M059J (cell line): ENCODE data around the gene SH2D3A. TPM values are rescaled to one million over a fixed set of nuclear protein-coding genes. Genes with fewer than 3 reads are reported as not detected.

Experiments used
- DNase-seq: peaks from one replicate; pipeline ENCODE4 v3.0.0-alpha.2; 2012; ENCODE audit warnings: low read depth
- total RNA-seq: library from RNA; depleted of rRNA; stranded (reverse); fragments of >200 nt; shearing (Covaris generic); gene quantifications from 2 replicates; pipeline ENCODE4 v1.2.3, GENCODE V29; 2014

Gene SH2D3A
- total RNA-seq, 1 experiment from 2014 or later = not detected

DNA sequence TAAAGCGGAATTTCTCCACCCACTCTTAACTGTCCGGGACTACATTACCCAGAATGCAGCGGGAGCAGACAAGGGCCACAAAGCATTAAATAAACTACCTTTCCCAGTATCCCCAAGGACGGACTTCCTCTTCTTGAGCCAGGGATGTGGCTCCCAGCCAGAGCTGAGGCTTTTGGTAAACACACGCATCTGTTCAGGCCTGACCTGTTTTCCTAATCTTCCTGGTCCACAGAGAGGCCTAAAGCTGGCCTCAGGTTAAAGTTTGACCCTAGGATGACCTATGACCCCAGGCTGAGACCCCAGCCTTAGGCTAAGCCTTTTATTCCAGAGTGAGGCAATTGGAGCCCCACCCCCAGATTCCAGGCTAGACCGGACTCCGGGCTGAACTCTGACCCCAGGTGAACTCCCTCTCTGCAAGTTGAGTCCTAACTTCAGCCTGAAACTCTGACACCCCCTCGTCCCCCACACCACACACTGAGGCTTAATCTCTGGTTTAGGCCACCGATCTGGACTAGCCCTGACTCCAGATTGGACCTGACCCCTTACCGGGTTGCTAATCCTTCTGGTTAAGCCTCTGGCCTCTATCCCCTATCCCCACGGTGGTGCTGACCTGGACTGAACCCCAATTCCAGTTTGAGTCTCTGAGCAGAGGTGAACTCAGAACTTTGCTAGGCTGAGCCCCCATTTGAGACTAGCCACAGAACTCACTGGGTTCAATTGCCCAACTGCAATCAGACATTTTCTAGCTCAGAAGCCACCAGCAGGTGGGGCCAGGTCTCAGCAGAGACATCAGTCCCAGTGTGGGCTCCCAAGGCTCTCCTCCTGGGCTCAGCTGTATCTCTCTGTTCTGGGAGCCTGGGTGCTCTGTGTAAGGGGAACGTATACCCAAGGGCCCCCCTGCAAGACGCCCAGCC lies 29.1 kb downstream of the SH2D3A start:
- DNase-seq = peak; percentile 81

DNA sequence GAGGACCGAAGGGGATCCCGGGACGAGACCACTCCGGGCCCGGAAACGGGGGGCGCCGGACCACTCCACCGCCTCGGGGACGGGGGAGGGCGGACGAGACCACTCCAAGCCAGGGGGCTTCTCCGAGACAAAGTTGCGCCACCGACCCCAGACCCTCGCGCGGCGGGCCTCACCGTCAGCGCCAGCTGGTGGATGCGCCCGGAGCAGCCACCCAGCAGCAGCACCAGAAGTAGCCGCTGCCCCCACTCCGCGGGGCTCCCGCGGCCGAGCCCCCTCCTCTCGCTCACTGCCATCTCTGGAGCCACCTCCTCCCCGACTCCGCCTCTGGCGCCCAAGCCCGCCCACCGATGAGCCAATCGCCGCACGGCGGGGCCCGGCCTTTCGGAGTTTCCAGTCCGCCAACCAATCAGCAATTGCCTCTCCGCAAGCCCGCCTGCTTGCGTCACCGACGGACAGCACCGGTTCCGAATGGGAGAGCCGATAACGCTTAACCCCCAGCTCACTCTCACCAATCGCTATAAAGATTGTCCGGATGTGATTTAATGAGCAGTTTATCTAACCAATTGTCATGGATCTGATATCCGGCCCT lies 29.9 kb downstream of the SH2D3A start, which contains the start of gene GPR108:
Gene GPR108 (minus strand): TSS at position 297 of the 589 bp plus-strand sequence. CDS start 4 bp downstream, at position 293.
- DNase-seq = peak; percentile 100

DNA sequence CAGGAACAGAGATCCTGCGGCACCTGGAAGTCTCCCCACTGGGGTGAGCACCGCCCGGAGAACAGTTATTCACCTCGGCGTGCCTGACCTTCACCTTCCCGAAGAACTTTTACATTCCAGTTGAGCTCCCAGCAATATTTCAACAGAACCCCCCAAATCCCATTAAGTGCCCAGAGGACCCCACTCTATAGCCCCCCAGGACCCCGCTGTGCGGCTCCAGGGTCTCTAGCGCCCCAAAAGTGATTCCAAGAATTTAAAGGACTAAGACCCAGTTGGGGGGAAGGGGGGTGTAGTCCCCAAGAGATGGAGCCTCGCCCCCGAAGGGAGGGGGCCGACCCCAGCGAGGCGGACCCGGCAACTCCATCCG lies 30.3 kb downstream of the SH2D3A start:
- peak; percentile 66 for DNase-seq

DNA sequence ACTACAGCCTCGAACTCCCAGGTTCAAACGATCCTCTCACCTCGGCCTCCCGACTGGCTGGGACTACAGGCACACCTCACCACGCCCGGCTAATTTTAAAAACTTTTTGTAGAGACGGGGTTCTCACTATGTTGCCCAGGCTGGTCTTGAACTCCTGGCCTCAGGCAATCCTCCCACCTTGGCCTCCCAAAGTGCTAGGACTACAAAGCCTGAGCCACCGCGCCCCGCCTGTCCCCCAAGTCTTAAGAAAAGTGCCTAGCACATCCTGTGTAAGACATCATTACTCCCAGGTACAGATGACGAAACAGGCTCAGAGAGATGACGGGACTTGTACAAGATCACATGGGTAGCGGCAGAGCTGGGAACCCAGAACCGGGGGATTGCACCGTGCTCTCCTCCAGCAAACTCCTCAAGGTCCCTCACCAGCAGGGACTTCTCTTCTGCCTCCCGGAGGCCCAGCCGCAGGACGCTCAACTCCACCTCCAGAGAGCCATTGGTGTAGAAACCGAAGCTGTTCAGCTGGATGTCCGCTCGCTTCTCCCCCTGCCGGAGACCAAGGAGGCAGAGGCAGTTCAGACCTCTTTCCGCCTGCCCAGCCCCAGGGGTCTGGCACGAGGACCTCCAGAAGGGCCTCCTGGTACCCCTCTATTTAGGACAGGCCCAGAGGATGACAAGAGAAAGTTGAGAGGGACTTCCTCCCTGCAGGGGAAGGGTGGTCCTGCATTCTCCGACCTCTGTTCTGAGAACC lies 30.9 kb downstream of the SH2D3A start:
- peak; percentile 79 for DNase-seq

DNA sequence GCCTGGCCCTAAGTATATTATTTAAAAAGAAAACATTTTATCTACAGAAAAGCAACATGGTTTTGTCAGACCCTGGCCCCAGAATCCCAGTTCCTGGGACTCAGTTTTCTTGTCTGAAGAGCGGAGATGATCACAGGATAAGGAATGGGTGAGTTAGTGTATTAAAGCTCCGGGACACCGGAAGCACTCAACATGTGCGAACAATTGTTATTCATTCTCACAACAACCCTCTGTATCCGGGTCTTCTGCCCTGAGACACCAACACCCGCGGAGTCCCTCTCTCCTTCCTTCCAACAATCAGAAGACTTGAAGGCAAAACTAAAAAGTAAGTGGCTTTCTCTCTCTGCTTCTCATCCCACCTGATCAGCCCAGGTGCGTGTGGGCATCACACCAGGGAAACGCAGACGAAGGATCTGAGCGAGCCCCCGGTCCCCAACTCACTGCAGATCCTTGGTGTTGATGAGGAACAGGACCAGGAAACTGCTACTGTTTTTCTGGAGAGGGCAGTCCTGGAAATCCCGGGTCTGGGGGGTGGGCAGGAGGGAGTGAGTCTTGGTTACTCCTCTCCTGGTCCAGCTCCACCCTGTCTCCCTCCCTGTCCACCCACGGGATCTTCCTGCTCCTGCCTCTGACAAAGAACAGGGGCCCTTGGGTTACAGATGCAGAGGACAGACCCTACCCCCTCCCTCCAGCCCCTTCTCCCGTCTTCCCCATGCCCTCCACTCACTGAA lies 31.9 kb downstream of the SH2D3A start:
- no peak for DNase-seq

DNA sequence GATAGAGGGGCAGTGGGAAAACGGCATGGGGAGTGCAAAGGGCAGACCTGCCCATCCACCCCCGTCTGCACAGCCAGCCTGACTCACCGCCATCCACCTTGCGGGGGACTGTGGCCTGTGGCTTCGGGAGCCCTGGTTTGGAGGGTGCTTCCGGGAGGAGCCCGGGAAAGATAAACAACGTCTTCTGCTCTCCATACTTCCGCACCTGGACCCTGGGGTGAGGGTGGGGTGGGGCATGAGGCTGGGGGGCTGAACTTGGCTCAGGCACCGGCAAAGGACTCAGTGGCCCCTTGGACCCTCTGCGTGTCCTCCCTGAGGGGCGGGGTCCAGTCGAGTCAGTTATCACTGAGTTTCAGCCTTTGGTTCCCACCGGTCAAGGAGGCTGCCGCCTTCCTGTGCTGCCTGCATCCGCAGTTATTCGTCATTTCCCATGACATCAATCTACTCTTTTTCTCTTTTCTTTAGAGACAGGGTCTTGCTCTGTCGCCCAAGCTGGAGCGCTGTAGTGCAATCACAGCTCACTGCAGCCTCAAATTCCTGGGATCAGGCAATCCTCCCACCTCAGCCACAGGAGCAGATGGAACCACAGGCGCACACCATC lies 33.0 kb downstream of the SH2D3A start:
- DNase-seq = no peak

DNA sequence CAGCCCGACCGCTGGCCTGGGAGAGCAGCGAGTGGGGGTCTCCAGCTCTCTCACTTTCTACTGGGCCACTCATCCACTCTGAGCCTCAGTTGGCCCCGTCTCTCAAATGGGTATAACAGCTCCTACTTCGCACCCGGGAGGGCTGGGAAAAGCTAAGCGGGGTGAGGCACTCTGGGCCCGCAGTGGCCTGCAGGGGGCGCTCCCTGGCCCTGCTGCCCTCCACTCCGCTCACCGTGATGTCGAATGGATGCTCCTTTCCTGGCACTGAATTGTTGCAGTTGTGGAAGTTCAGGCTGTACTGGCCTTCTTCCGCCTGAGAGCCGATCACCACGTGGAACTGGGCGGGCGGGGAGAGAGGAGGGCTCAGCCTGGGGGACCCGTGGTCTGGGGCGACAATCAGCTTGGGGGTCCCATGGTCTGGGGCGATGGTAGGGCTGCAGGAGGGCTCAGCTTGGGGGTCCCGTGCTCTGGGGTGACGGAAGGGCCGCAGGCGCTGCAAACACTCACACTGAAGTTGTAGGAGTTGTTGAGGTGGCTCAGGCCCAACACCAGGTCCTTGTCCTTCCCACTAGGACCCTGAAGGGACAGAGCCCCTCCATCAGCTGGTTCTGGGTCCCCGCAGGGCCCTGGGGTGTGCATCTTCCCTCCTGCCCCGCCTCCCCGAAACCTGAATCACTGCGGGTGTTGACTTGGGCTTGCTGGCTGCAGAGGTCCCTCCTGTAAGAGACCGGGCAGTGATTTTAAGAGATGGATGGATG lies 33.7 kb downstream of the SH2D3A start:
- no peak for DNase-seq

DNA sequence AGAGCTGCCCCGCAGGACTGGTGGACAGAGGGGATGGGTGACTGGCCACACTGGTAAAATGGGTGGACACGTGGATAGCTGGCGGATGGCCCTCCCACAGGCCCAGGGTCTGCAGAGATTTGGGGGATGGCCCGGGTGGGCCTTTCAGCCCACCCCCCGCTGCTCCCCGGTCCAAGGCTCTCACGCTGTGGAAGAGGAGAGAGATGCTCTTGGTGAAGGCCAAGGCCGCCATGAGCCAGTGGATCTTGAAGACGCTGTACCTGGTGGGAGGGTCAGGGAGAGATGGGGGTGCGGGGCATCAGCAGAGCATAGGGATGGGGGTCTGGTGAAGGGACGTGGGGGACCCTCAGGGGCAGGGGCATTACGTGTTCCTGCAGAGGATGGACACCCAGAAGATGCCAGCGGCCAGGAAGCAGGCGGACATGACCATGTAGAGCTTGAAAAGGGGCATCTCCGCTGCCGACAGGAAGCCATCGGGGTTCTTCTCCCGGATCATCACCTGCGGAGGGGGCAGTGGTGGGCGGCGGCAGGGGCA lies 34.4 kb downstream of the SH2D3A start:
- no peak for DNase-seq

DNA sequence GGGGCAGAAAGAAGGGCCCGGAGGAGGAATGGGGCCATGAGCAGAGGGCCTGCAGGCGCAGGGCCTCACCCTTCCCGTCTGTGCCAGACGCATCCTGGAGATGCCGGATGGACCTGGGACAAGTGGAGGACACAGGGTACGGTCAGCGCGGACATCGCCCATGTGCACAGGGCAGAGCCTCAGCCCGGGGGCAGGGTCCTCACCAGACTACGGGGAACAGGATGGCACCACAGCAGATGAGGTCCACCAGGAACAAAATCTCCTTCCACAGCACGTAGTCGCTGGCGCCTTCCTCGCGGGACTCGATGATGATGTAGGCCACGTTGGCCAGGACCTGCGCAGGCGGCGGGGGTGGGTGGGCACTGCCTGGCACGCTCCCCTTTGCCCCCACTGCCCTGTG lies 35.4 kb downstream of the SH2D3A start:
- DNase-seq = no peak

DNA sequence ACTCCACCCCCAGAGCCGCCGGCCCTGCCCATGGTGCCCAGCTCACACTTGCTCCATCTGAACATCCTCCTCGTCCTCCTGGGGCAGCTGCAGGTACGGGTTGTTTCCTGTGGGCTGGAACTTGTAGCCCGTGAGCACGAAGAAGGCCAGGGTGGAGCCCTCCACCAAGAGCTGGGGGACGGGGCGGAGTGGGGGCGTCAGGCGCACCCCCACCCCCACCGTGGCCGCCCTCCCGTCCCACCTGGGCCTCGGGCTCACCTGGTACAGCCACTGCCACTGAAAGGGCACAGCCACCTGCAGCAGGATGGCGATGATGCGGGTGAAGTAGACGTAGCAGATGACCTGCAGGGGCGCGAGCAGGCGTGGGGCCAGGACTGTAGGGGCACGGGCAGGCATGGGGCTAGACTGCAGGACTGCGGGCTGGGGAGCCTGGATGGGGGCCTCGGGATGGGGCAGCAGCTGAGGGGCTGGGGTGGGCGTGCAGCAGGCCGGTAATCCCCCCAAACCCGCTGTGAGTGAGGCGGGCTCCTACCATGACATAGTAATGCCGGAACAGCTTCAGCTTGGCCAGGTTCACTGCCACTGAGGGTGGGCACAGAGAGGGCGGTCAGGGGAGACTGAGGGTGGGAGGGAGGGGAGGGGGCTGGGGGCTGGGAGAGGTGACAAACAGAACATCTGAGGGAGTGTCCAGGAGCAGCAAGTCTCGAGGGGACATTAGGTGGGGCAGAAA lies 36.1 kb downstream of the SH2D3A start:
- DNase-seq = no peak

DNA sequence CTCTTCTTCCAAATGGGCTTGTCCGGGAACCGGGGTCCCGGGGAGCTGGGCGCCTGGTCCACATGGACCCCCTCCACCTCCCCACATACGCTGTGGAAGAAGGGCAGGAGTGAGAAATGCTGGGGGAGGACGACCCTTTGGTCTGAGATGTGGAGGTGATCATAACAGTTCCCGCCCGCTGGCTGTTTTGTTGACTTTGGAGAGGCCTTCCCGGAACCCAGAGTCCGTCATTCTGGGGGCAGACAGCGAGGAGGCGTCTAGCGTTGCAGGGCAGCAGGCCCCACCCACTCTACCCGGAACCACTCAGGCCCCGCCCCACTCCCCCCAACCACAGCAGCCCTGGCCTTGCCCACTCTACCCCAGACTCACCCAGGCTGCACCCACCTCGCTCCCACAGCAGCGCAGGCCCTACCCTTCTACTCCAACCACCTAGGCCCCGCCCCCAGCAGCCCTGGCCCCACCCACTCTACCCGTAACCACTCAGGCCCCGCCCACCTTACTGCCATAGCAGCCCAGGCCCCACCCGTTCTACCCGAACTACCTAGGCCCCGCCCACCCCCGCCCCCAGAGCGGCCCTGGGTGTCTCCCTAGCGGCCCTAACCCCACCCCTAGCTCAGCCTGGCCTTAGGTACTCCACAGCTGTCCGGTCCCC lies 37.0 kb downstream of the SH2D3A start:
- DNase-seq = no peak

DNA sequence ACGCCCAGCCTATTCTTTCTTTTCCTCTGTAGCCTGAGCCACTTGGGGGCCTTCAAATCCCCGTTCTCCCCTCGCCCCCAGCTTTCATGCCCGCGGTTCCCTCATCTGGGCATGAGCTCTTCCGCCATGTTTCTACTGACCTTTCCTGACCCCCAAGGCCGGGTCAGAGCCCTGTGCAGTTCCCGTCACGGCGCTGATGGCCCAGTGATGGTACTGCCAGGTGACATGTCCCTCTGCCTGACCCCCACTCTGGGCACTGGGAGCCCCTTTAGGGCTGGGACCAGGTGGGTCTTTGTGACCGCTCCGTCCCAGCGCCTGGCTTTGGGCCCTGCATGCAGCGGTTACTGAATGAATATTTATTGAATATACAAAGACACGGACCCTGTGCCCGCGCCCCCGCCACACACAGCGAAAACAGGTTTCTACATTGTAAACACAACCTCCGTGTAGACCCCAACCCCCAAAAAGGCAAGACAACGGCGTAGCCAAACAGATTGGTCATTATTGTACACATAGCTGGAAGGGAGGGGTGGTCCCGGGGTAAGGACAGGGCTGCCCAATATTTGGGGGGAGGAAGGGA lies 37.6 kb downstream of the SH2D3A start:
- no peak for DNase-seq

DNA sequence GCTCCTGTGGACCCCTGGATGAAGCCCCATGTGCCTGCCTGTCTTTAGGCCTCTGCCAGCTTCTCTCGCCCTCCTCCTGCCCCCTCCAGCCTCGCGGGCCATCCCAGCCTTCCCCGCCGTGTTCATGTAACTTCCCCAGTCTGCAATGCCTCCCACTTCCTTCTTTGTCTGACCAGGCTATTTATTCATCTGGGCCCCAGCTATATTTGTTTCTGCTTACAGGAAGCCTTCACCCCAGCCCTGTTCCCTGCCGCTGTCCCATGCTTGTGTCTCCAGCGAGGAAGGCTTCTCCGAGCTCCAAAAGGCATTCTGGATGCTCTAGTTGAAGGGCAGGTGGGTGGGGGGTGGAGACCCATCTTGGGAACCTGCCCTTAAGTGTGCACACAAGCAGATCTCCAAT lies 38.9 kb downstream of the SH2D3A start:
- DNase-seq = no peak

DNA sequence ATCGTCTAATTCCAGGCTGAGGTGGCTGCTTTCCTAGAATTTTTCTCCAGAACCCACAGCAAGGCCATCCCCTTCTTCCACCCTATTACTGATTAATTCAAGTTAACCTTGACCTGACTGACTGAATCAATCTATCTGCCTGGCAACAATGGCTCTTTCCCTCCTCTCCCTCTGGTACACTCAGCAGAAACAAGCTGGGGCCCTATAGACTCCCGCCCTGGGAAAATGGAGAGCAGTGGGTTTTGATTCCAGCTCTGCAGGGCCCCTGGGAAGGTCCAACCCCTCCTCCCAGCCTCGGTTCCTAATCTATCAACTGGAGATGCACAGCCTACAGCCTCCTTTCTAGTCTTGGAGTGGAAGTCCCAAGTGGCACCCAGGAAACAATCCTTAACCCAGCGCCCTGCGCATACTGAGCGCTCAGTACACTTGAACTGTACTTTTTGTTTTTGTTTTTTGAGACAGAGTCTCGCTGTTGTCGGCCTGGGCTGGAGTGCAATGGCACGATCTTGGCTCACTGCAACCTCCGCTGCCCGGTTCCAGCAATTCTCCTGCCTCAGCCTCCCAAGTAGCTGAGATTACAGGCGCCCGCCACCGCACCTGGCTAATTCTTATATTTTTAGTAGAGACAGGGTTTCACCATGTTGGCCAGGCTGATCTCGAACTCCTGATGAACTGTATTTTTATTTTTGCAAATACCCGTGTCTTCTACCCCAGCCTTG lies 41.6 kb downstream of the SH2D3A start:
- DNase-seq = no peak

DNA sequence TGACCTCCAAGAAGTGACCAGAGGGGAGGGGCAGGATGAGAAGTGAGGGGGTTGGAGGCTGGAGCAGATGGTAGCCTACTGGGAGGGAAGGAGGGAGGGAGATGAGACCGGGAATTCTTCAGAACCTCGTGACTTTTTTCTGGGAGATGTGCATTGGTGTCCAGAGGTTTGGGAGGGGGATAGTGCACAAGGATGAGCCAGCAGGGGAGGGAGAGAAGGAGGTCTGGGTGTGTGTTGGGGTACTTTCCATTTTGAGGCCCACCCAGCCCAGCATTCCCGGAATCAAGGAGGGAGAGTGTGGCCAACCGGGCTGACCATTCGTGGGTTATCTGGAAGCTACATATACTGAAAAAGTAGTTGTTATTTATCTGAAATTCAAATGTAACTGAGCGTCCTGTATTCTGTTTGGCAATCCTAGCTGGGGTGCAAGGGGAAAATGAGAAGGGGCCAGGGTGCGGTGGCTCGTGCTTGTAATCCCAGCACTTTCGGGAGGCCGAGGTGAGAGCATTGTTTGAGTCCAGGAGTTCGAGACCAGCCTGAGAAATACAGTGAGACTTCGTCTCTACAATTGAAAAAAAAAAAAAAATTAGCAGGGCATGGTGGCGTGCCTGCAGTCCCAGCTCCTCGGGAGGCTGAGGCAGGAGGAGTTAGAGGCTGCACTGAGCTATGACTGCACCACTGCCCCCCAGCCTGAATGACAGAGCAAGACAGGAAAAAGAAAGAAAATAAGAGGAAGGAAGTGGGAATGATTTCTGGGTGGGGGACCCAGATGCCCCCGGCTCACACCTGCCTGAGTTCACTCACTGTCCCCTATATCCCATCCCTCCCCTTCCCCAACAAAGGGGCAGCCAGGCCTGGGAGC lies 42.4 kb downstream of the SH2D3A start:
- DNase-seq = no peak

DNA sequence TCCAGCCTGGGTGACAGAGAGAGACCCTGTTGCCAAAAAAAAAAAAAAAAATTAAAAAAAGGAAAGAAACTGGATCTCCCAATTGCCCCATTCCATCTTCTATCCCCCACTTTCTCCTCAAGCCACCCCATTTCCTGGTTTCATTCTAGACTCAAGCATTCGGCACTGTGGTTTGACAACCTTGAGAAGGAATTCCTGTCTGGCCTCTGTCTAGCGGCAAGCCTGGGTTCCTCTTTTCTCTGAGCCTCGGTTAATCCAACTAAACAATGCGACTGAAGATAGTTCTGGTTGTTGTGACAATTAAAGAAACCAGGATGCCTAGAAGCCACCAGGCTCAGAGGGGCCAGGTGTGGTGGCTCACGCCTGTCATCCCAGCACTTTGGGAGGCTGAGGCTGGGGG lies 43.5 kb downstream of the SH2D3A start:
- DNase-seq = no peak

DNA sequence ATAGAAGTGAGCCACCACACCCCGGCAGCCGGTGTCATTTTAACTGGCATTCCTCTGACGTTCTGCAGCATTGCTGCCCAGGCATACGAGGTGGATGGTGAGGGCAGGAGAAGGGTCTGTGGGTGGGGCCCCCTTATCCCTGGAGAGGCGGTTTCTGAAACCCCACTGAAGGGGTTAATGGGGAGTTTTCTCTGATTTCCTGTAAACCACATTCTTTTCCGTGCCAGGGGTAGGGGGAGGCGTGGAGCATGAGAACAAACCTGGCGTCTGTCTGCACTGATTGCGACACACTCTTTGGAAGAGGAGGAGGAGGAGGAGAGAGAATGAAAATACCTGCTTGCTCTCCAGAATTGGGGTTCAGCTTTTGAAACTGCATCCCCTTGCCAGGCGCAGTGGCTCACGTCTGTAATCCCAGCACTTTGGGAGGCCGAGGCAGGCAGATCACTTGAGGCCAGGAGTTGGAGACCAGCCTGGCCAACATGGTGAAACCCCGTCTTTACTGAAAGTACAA lies 44.1 kb downstream of the SH2D3A start:
- peak; percentile 52 for DNase-seq
